SK-N-SH treated with all-trans-retinoic acid at 6 μM for 48 hours (cell line): ENCODE measurements around the gene TTC19.

ENCODE experiments used
- ATAC-seq: fragments of 200-7000 bp; cut with Tn5 transposase; 3 replicates; pipeline ENCODE4 v1.9.1; 2020; ENCODE audit warnings: mild to moderate bottlenecking, moderate library complexity
- ARNTL ChIP-seq: fragments of 450-650 bp; formaldehyde crosslinking; IDR thresholded peaks from 2 replicates; pipeline ENCODE4 v1.5.0; 2020; ENCODE audit warnings: low read depth, mild to moderate bottlenecking, moderate library complexity, borderline replicate concordance
- BACH2 ChIP-seq: fragments of 250-450 bp; sonication (Bioruptor Pico); IDR thresholded peaks from 2 replicates; pipeline ENCODE4 v1.9.0; 2021; ENCODE audit warnings: mild to moderate bottlenecking, borderline replicate concordance
- GLIS3 ChIP-seq: fragments of 250-450 bp; sonication (Bioruptor Pico); IDR thresholded peaks from 2 replicates; pipeline ENCODE4 v1.5.0; 2020; ENCODE audit warnings: mild to moderate bottlenecking, moderate library complexity
- ISL1 ChIP-seq: fragments of 250-450 bp; sonication (Bioruptor Pico); IDR thresholded peaks from 2 replicates; pipeline ENCODE4 v2.1.2; 2022; ENCODE audit warnings: mild to moderate bottlenecking, moderate library complexity
- OSR1 ChIP-seq: fragments of 250-450 bp; sonication (Bioruptor Pico); IDR thresholded peaks from 2 replicates; pipeline ENCODE4 v1.8.0; 2022; ENCODE audit warnings: moderate library complexity, mild to moderate bottlenecking, inconsistent platforms
- PPARA ChIP-seq: fragments of 250-450 bp; sonication (Bioruptor Pico); IDR thresholded peaks from 2 replicates; pipeline ENCODE4 v1.5.0; 2020; ENCODE audit warnings: mild to moderate bottlenecking, borderline replicate concordance
- RARB ChIP-seq: fragments of 250-450 bp; sonication (Bioruptor Pico); IDR thresholded peaks from 2 replicates; pipeline ENCODE4 v1.8.0; 2021; ENCODE audit warnings: mild to moderate bottlenecking, moderate library complexity
- TOX ChIP-seq: fragments of 250-450 bp; sonication (Bioruptor Pico); IDR thresholded peaks from 2 replicates; pipeline ENCODE4 v1.8.0; 2021; ENCODE audit warnings: mild to moderate bottlenecking, moderate library complexity, borderline replicate concordance
- ZC3H10 ChIP-seq: fragments of 250-450 bp; sonication (Bioruptor Pico); IDR thresholded peaks from 2 replicates; pipeline ENCODE4 v1.5.1; 2021; ENCODE audit warnings: mild to moderate bottlenecking, moderate library complexity
- ZFP3 ChIP-seq: fragments of 250-450 bp; sonication (Bioruptor Pico); IDR thresholded peaks from 2 replicates; pipeline ENCODE4 v1.5.0; 2020; ENCODE audit warnings: mild to moderate bottlenecking, moderate library complexity
- ZFP30 ChIP-seq: fragments of 450-650 bp; formaldehyde crosslinking; IDR thresholded peaks from 2 replicates; pipeline ENCODE4 v1.5.0; 2022; ENCODE audit warnings: mild to moderate bottlenecking, moderate library complexity
- ZNF565 ChIP-seq: fragments of 450-650 bp; formaldehyde crosslinking; conservative IDR thresholded peaks from 2 replicates; pipeline ENCODE4 v1.5.0; 2020; ENCODE audit warnings: low read depth, mild to moderate bottlenecking, moderate library complexity
- ZNF70 ChIP-seq: fragments of 450-650 bp; formaldehyde crosslinking; IDR thresholded peaks from 2 replicates; pipeline ENCODE4 v1.5.0; 2020; ENCODE audit warnings: mild to moderate bottlenecking, moderate library complexity
- ZNF8 ChIP-seq: fragments of 450-650 bp; formaldehyde crosslinking; IDR thresholded peaks from 2 replicates; pipeline ENCODE4 v1.5.0; 2020; ENCODE audit warnings: mild to moderate bottlenecking, moderate library complexity
- TF ChIP-seq, protein P1 (sequence below): fragments of 250-450 bp; sonication (Bioruptor Pico); IDR thresholded peaks from 2 replicates; pipeline ENCODE4 v1.5.0; 2020; ENCODE audit warnings: mild to moderate bottlenecking, moderate library complexity
- TF ChIP-seq, protein P2 (sequence below): fragments of 250-450 bp; sonication (Bioruptor Pico); IDR thresholded peaks from 2 replicates; pipeline ENCODE4 v1.8.0; 2021; ENCODE audit warnings: low read depth, mild to moderate bottlenecking, moderate library complexity, borderline replicate concordance
- TF ChIP-seq, protein P3 (sequence below): fragments of 250-450 bp; sonication (Bioruptor Pico); IDR thresholded peaks from 2 replicates; pipeline ENCODE4 v1.8.0; 2020; ENCODE audit warnings: mild to moderate bottlenecking, moderate library complexity, borderline replicate concordance
- TF ChIP-seq, protein P4 (sequence below): fragments of 250-450 bp; sonication (Bioruptor Pico); IDR thresholded peaks from 2 replicates; pipeline ENCODE4 v1.5.1; 2020; ENCODE audit warnings: low read depth, mild to moderate bottlenecking, moderate library complexity
- TF ChIP-seq, protein P5 (sequence below): fragments of 250-450 bp; sonication (Bioruptor Pico); IDR thresholded peaks from 2 replicates; pipeline ENCODE4 v1.5.1; 2021; ENCODE audit warnings: mild to moderate bottlenecking, moderate library complexity

The TTC19 gene

DNA sequence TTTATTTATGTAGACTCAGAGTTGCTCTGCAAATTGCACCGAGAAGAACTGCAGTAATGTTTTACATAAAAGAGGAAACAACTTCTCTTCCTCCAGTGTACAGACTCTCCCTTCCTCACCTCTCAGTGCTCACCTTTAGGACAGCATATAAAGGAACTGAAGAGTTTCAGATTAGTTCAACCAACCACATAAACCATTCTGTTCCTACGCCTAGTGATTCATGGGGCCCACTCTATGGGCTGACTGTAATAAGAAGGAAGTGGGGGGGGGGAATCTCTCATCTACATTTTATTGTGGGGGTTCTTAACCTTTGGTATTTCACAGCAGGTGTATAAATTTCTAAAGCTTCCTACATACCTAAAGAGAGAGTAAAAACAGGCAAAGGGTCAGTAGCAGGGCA is 18.4 kb upstream of the TTC19 start:
- ATAC-seq: no peak
- no peak for TF ChIP-seq ZNF565 (CRISPR knock-in tag)
- TF ChIP-seq, protein P1, sequence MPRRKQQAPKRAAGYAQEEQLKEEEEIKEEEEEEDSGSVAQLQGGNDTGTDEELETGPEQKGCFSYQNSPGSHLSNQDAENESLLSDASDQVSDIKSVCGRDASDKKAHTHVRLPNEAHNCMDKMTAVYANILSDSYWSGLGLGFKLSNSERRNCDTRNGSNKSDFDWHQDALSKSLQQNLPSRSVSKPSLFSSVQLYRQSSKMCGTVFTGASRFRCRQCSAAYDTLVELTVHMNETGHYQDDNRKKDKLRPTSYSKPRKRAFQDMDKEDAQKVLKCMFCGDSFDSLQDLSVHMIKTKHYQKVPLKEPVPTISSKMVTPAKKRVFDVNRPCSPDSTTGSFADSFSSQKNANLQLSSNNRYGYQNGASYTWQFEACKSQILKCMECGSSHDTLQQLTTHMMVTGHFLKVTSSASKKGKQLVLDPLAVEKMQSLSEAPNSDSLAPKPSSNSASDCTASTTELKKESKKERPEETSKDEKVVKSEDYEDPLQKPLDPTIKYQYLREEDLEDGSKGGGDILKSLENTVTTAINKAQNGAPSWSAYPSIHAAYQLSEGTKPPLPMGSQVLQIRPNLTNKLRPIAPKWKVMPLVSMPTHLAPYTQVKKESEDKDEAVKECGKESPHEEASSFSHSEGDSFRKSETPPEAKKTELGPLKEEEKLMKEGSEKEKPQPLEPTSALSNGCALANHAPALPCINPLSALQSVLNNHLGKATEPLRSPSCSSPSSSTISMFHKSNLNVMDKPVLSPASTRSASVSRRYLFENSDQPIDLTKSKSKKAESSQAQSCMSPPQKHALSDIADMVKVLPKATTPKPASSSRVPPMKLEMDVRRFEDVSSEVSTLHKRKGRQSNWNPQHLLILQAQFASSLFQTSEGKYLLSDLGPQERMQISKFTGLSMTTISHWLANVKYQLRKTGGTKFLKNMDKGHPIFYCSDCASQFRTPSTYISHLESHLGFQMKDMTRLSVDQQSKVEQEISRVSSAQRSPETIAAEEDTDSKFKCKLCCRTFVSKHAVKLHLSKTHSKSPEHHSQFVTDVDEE (CRISPR knock-in tag): no peak
- no peak for TF ChIP-seq GLIS3 (CRISPR knock-in tag)
- TF ChIP-seq, protein P2, sequence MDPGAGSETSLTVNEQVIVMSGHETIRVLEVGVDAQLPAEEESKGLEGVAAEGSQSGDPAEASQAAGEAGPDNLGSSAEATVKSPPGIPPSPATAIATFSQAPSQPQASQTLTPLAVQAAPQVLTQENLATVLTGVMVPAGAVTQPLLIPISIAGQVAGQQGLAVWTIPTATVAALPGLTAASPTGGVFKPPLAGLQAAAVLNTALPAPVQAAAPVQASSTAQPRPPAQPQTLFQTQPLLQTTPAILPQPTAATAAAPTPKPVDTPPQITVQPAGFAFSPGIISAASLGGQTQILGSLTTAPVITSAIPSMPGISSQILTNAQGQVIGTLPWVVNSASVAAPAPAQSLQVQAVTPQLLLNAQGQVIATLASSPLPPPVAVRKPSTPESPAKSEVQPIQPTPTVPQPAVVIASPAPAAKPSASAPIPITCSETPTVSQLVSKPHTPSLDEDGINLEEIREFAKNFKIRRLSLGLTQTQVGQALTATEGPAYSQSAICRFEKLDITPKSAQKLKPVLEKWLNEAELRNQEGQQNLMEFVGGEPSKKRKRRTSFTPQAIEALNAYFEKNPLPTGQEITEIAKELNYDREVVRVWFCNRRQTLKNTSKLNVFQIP (CRISPR knock-in tag): no peak
- TF ChIP-seq RARB (CRISPR knock-in tag): no peak
- no peak for TF ChIP-seq ARNTL (CRISPR knock-in tag)
- no peak for TF ChIP-seq ZFP30
- TF ChIP-seq TOX (CRISPR knock-in tag): no peak
- no peak for TF ChIP-seq PPARA (CRISPR knock-in tag)
- TF ChIP-seq, protein P3, sequence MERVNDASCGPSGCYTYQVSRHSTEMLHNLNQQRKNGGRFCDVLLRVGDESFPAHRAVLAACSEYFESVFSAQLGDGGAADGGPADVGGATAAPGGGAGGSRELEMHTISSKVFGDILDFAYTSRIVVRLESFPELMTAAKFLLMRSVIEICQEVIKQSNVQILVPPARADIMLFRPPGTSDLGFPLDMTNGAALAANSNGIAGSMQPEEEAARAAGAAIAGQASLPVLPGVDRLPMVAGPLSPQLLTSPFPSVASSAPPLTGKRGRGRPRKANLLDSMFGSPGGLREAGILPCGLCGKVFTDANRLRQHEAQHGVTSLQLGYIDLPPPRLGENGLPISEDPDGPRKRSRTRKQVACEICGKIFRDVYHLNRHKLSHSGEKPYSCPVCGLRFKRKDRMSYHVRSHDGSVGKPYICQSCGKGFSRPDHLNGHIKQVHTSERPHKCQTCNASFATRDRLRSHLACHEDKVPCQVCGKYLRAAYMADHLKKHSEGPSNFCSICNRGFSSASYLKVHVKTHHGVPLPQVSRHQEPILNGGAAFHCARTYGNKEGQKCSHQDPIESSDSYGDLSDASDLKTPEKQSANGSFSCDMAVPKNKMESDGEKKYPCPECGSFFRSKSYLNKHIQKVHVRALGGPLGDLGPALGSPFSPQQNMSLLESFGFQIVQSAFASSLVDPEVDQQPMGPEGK (CRISPR knock-in tag): no peak
- TF ChIP-seq, protein P4, sequence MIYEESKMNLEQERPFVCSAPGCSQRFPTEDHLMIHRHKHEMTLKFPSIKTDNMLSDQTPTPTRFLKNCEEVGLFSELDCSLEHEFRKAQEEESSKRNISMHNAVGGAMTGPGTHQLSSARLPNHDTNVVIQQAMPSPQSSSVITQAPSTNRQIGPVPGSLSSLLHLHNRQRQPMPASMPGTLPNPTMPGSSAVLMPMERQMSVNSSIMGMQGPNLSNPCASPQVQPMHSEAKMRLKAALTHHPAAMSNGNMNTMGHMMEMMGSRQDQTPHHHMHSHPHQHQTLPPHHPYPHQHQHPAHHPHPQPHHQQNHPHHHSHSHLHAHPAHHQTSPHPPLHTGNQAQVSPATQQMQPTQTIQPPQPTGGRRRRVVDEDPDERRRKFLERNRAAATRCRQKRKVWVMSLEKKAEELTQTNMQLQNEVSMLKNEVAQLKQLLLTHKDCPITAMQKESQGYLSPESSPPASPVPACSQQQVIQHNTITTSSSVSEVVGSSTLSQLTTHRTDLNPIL (CRISPR knock-in tag): no peak
- TF ChIP-seq ZC3H10 (CRISPR knock-in tag): no peak
- TF ChIP-seq ZFP3 (CRISPR knock-in tag): no peak
- no peak for TF ChIP-seq ZNF8 (CRISPR knock-in tag)

DNA sequence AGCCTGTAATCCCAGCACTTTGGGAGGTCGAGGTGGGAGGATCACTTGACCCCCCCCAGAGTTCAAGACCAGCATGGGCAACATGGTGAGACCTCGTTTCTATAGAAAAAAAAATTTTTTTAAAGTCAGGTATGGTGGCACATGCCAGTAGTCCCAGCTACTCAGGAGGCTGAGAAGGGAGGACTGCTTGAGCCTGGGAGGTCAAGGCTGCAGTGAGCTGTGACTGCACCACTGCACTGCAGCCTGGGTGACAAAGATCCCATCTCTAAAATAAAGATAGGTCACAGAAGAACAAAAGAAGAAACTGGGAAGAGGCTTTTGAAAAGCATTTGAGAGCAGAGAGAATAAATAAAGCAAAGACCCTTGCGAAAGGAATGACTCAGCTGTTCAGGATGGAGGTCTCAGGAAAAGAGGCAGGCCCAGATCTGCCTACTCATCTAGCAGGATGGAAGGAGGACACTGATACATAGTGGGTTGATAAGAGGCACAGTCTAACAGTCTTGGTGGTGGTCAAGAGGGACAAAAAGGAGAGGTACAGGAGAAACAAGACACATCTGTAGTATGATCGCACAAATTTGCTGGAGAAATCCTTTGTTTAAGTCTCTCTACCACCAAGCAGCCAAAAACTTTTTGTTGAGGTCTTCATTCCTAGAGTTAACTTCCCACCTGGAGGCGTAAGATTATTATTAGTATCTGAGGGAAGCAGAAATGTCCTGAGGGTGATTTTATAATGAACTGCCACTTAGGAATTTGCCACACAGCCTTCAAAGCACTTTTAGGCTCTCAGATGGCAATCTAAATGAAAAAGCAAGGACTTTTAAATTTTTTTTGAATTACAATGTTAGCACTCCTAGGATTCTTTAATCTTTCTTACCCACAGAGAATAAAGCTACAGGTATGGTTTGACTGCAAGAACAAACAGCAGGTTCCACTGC is 17.7 kb upstream of the TTC19 start:
- TF ChIP-seq, protein P2 (CRISPR knock-in tag): no peak
- no peak for TF ChIP-seq ZNF8 (CRISPR knock-in tag)
- no peak for TF ChIP-seq OSR1
- TF ChIP-seq BACH2: no peak
- TF ChIP-seq, protein P3 (CRISPR knock-in tag): no peak
- no peak for TF ChIP-seq ZNF70 (CRISPR knock-in tag)
- TF ChIP-seq ISL1: no peak
- TF ChIP-seq, protein P5, sequence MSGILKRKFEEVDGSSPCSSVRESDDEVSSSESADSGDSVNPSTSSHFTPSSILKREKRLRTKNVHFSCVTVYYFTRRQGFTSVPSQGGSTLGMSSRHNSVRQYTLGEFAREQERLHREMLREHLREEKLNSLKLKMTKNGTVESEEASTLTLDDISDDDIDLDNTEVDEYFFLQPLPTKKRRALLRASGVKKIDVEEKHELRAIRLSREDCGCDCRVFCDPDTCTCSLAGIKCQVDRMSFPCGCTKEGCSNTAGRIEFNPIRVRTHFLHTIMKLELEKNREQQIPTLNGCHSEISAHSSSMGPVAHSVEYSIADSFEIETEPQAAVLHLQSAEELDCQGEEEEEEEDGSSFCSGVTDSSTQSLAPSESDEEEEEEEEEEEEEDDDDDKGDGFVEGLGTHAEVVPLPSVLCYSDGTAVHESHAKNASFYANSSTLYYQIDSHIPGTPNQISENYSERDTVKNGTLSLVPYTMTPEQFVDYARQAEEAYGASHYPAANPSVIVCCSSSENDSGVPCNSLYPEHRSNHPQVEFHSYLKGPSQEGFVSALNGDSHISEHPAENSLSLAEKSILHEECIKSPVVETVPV: no peak
- TF ChIP-seq, all 23 proteins: peak for 0
- no peak for ATAC-seq
